ENCODE data around the gene RAB31. TPM values are rescaled to one million over a fixed set of nuclear protein-coding genes. Genes with fewer than 3 reads are reported as not detected.

RAB31 gene
- total and polyA plus RNA-seq, 4 donors = 21.5 to 114 (median 49.5) TPM

DNA sequence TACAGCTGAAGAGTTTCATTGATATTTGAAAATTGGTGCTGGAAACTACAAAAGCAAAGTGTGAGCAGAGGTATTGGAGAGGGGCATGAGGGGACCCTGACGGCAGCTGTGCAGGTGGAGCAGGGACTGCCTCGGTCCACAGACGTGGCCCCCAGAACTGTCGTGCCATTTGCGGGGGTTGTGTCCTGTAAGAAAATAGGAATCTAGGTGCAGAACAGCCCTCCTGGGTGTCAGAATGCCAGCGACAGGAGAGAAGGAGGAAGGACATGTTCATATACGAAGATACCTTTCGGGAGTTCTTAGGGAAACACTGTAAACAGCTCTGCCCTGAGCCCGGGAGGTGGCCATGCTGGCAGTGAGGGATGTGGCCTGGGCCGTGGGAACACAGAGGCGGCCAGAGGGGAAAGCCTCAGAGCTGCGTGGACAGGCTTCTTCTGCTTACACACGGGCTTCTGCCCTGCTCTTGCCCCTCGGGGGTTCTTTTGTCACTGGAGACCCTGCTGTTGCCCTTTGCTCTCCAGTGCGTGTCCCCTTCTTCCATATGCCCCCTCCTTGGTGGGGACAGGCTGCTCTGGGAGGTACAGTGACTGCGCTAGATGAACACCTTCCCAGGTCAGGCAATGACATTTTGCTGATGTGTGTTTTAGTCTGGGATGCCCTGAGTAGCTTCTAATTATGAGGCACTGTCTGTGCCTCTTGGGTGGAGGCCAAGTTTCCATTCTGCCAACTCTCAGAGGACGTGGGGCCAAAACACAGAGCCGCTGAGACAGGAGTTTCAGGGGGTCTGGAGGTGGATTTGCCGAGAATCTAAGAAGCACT is 95.8 kb downstream of the RAB31 start:
- no peak overlapping the region for H3K9ac ChIP-seq (ENCODE audit: insufficient read depth in 1 of 2, low read length in 2 of 2)
- TF ChIP-seq, protein P1, sequence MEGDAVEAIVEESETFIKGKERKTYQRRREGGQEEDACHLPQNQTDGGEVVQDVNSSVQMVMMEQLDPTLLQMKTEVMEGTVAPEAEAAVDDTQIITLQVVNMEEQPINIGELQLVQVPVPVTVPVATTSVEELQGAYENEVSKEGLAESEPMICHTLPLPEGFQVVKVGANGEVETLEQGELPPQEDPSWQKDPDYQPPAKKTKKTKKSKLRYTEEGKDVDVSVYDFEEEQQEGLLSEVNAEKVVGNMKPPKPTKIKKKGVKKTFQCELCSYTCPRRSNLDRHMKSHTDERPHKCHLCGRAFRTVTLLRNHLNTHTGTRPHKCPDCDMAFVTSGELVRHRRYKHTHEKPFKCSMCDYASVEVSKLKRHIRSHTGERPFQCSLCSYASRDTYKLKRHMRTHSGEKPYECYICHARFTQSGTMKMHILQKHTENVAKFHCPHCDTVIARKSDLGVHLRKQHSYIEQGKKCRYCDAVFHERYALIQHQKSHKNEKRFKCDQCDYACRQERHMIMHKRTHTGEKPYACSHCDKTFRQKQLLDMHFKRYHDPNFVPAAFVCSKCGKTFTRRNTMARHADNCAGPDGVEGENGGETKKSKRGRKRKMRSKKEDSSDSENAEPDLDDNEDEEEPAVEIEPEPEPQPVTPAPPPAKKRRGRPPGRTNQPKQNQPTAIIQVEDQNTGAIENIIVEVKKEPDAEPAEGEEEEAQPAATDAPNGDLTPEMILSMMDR (IDR thresholded peaks at IDR 0.05; ENCODE audit: control extremely low read depth, extremely low read depth) = no peak
- H3K9me3 ChIP-seq (ENCODE audit: control insufficient read depth in 4 of 4, insufficient read depth in 3 of 4, low read length in 3 of 4) = peaks cover 0 to 2% (median 0%) of the 10 kb centered on the region in 4 donors
- H3K4me1 ChIP-seq (ENCODE audit: control insufficient read depth in 5 of 5, insufficient read depth in 5 of 5, low read length in 5 of 5) = peaks cover 5 to 18% (median 8%) of the 10 kb centered on the region in 5 donors
- no peak for ATAC-seq (ENCODE audit: insufficient read depth, low FRiP score)
- 75 to 76% methylated on average over 19 of the region's 19 CpGs for WGBS, 2 donors
- no peaks in the 10 kb centered on the region for H3K27me3 ChIP-seq (ENCODE audit: control insufficient read depth in 3 of 3, insufficient read depth in 3 of 3, low read length in 2 of 3)
- DNase-seq = peak in 1 of 3 donors; percentile 40
- no peak overlapping the region for H3K4me3 ChIP-seq
- peak overlapping the region in 1 of 2 donors; percentile 55 for H3K27ac ChIP-seq (ENCODE audit: low read depth in 1 of 2, low read length in 1 of 2)
- H3K36me3 ChIP-seq (ENCODE audit: control insufficient read depth in 4 of 4, insufficient read depth in 4 of 4, low read length in 4 of 4) = peaks cover 0 to 3% (median 0%) of the 10 kb centered on the region in 4 donors

DNA sequence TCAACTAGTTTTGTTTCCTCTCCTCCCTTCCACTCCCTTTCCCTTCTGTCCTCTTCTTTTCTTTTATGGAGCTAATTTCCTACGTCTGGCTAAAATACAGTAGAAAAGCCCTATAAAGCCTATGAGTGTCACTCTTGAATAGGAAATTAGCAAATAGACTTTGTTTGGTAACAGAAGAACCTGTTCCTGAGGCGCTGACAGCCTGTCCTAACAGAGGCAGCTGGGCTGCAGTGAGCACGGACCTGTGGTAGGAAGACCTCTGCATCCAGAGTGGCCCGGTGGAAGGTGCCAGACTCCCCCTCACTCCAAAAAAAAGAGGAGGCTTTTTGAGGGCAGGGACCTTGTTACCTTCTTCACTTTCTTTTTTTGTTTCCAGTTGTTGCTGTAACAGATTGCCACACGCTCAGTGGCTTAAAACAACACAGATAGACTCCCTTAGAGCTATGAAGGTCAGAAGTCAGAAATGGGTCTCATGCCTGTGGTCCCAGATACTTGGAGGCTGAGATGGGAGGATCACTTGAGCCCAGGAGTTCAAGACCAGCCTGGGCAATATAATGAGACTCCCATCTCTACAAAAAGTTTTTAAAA is 96.5 kb downstream of the RAB31 start:
- Histone ChIP-seq H3K27me3 (ENCODE audit: control insufficient read depth in 3 of 3, insufficient read depth in 3 of 3, low read length in 2 of 3) (no peaks in the 10 kb centered on the region), H3K27ac (ENCODE audit: low read depth in 1 of 2, low read length in 1 of 2) (peak overlapping the region; percentile 51 to 55), H3K4me1 (ENCODE audit: control insufficient read depth in 5 of 5, insufficient read depth in 5 of 5, low read length in 5 of 5) (peaks cover 5 to 25% (median 12%) of the 10 kb centered on the region in 5 donors), H3K9me3 (ENCODE audit: control insufficient read depth in 4 of 4, insufficient read depth in 3 of 4, low read length in 3 of 4) (peaks cover 0 to 2% (median 0%) of the 10 kb centered on the region in 4 donors), H3K36me3 (ENCODE audit: control insufficient read depth in 4 of 4, insufficient read depth in 4 of 4, low read length in 4 of 4) (peaks cover 0 to 3% (median 0%) of the 10 kb centered on the region in 4 donors), H3K9ac (ENCODE audit: insufficient read depth in 1 of 2, low read length in 2 of 2) (no peak overlapping the region), H3K4me3 (no peak overlapping the region)
- WGBS, 2 donors = 44 to 53% methylated on average over 5 of the region's 5 CpGs
- DNase-seq = no peak
- peak; percentile 53 for ATAC-seq (ENCODE audit: insufficient read depth, low FRiP score)
- TF ChIP-seq, protein P1 (IDR thresholded peaks at IDR 0.05; ENCODE audit: control extremely low read depth, extremely low read depth) = no peak

GRCh38 chr18:9806905-9807304 is 98.8 kb downstream of the RAB31 start:
- 95% methylated on average over 9 of the region's 9 CpGs for WGBS, 2 donors
- no peak for DNase-seq
- Histone ChIP-seq H3K4me3 (no peak overlapping the region), H3K4me1 (ENCODE audit: control insufficient read depth in 5 of 5, insufficient read depth in 5 of 5, low read length in 5 of 5) (peaks cover 9 to 25% (median 12%) of the 10 kb centered on the region in 5 donors), H3K9me3 (ENCODE audit: control insufficient read depth in 4 of 4, insufficient read depth in 3 of 4, low read length in 3 of 4) (peaks cover 0 to 2% (median 0%) of the 10 kb centered on the region in 4 donors), H3K9ac (ENCODE audit: insufficient read depth in 1 of 2, low read length in 2 of 2) (no peak overlapping the region), H3K27me3 (ENCODE audit: control insufficient read depth in 3 of 3, insufficient read depth in 3 of 3, low read length in 2 of 3) (no peaks in the 10 kb centered on the region), H3K27ac (ENCODE audit: low read depth in 1 of 2, low read length in 1 of 2) (no peak overlapping the region), H3K36me3 (ENCODE audit: control insufficient read depth in 4 of 4, insufficient read depth in 4 of 4, low read length in 4 of 4) (peaks cover 0 to 3% (median 0%) of the 10 kb centered on the region in 4 donors)
- no peak for ATAC-seq (ENCODE audit: insufficient read depth, low FRiP score)
- TF ChIP-seq, protein P1 (IDR thresholded peaks at IDR 0.05; ENCODE audit: control extremely low read depth, extremely low read depth) = no peak
